Activated naive CD8-positive, alpha-beta T cell treated with anti-CD3 and anti-CD28 coated beads, Interleukin-2, amount 50 U/mL, for 24 hours (primary cell): ENCODE data around the gene GAN.

ENCODE experiments used
- ATAC-seq: fragments of 150-1000 bp; cut with Tn5 transposase; one replicate; pipeline ENCODE4 v1.10.0; 2021
- DNase-seq: peaks from one replicate; pipeline ENCODE4 v3.0.0; 2021
- H3K27ac Mint-ChIP-seq: one replicate; pipeline ENCODE4 v1.8.0; 2021; ENCODE audit warnings: mild to moderate bottlenecking, mixed read lengths
- H3K27me3 Mint-ChIP-seq: one replicate; pipeline ENCODE4 v1.8.0; 2021; ENCODE audit warnings: mixed read lengths
- H3K36me3 Mint-ChIP-seq: one replicate; pipeline ENCODE4 v1.8.0; 2021; ENCODE audit warnings: low read depth, mixed read lengths
- H3K4me1 Mint-ChIP-seq: one replicate; pipeline ENCODE4 v1.8.0; 2021; ENCODE audit warnings: mixed read lengths
- H3K4me3 Mint-ChIP-seq: one replicate; pipeline ENCODE4 v1.8.0; 2021; ENCODE audit warnings: mild to moderate bottlenecking, moderate library complexity, mixed read lengths
- H3K9me3 Mint-ChIP-seq: one replicate; pipeline ENCODE4 v1.8.0; 2021; ENCODE audit warnings: mixed read lengths

The GAN gene, protein sequence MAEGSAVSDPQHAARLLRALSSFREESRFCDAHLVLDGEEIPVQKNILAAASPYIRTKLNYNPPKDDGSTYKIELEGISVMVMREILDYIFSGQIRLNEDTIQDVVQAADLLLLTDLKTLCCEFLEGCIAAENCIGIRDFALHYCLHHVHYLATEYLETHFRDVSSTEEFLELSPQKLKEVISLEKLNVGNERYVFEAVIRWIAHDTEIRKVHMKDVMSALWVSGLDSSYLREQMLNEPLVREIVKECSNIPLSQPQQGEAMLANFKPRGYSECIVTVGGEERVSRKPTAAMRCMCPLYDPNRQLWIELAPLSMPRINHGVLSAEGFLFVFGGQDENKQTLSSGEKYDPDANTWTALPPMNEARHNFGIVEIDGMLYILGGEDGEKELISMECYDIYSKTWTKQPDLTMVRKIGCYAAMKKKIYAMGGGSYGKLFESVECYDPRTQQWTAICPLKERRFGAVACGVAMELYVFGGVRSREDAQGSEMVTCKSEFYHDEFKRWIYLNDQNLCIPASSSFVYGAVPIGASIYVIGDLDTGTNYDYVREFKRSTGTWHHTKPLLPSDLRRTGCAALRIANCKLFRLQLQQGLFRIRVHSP

DNA sequence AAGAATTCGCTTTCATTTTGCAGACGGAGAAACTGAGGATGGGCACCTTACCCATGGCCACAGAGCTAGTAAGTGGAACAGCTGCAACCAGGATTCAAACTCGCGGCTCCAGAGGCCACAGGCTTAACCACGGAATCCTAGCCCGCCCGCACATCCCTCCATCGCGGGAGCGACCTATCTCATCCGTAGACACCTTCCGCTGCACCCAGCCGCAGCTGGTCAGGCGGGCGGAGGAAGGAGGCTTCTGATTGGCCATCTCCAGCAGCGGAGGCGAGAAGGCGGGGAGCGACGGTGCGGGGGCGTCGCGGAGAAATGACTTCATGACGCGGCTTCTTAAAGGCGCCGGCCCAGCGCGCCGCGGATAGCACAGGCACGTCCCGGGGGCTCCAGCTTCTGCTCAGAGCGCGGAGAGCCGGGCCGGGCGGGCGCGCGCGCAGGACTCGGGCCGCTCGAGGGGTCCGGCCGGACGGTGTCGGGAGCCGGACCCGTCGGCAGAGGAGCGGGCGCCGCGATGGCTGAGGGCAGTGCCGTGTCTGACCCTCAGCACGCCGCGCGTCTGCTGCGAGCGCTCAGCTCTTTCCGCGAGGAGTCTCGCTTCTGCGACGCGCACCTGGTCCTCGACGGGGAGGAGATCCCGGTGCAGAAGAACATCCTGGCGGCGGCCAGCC lies at the start of gene GAN:
Gene GAN (plus strand): TSS at position 360 of the 668 bp plus-strand sequence. CDS start 152 bp downstream, at position 512.
- H3K9me3 Mint-ChIP-seq = no peaks in the 10 kb centered on the region
- peaks cover 1% of the 10 kb centered on the region for H3K36me3 Mint-ChIP-seq
- ATAC-seq (peak; percentile 88), DNase-seq (peak; percentile 94)
- H3K27ac Mint-ChIP-seq = peak within 1 kb of the TSS; percentile 86
- H3K27me3 Mint-ChIP-seq = no peaks in the 10 kb centered on the region
- H3K4me1 Mint-ChIP-seq = peaks cover 68% of the 10 kb centered on the region
- H3K4me3 Mint-ChIP-seq = peak within 1 kb of the TSS; percentile 86

- Mint-ChIP-seq H3K9me3 (no peaks in the 10 kb centered on the region), H3K4me3 (no peak overlapping the region), H3K4me1 (no peaks in the 10 kb centered on the region), H3K27me3 (no peaks in the 10 kb centered on the region), H3K27ac (no peak overlapping the region), H3K36me3 (no peaks in the 10 kb centered on the region)
- DNase-seq (no peak), ATAC-seq (no peak)
These were observed 49.7 kb upstream of the GAN start for GRCh38 chr16:81265052-81265451.

DNA sequence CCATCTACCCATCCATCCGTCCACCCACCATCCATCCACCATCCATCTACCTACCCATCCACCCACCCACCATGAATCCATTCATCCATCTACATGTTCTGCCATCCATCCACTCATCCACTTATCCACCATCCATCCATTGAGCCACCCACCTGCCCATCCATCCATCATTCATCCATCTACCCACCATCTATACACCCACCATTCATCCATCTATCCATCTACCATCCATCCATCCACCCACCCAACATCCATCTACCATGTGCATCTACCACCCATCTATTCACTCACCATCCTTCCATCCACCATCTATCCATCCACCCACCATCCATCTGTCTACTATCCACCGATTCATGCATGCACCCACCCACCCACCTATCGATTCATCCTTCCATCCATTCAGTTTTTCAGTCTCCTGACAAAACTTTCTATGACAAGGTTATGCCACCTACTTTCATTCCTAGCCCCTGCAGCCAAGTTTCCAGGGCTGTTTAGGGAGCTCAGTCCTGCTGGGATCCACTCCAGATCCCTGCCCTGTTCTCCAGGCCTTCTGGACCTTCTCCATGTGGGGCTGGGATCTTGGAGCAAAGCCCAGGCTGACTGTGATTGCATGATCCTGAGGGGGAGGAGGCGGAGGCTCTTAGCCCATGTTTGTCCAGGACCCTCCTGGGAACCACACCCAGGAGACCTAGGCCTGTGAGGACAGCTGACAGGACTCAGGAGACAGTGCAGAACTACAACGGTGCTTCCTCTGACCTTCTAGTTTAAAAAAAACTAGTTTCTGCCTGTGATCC lies 48.9 kb upstream of the GAN start:
- no peak overlapping the region for H3K4me3 Mint-ChIP-seq
- no peak for DNase-seq
- H3K4me1 Mint-ChIP-seq = no peaks in the 10 kb centered on the region
- no peaks in the 10 kb centered on the region for H3K27me3 Mint-ChIP-seq
- H3K9me3 Mint-ChIP-seq = no peaks in the 10 kb centered on the region
- H3K36me3 Mint-ChIP-seq = no peaks in the 10 kb centered on the region
- no peak overlapping the region for H3K27ac Mint-ChIP-seq
- no peak for ATAC-seq

- no peak overlapping the region for H3K4me3 Mint-ChIP-seq
- no peaks in the 10 kb centered on the region for H3K4me1 Mint-ChIP-seq
- no peaks in the 10 kb centered on the region for H3K36me3 Mint-ChIP-seq
- H3K9me3 Mint-ChIP-seq = no peaks in the 10 kb centered on the region
- H3K27ac Mint-ChIP-seq = no peak overlapping the region
- ATAC-seq (peak; percentile 76), DNase-seq (peak; percentile 6)
- H3K27me3 Mint-ChIP-seq = no peaks in the 10 kb centered on the region
These were observed 48.1 kb upstream of the GAN start for GRCh38 chr16:81266680-81267095.

DNA sequence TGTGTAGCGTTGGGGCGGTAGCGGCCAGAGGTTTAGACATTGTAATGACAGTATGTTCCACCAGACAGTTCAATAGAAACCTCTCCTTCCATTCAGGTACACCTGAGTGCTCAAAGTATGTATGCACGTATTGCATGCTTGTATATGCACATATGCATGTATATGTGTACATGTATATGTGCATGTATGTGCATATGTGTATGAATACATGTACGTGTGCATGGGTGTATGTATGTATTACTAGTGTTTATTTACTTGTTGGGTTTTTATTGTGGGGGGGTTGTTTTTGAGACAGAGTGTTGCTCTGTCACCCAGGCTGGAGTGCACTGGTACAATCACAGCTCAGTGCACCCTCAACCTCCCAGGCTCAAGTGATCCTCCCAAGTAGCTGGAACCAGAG lies 46.3 kb upstream of the GAN start:
- ATAC-seq (no peak), DNase-seq (no peak)
- Mint-ChIP-seq H3K36me3 (no peaks in the 10 kb centered on the region), H3K27me3 (no peaks in the 10 kb centered on the region), H3K9me3 (no peaks in the 10 kb centered on the region), H3K4me1 (no peaks in the 10 kb centered on the region), H3K27ac (no peak overlapping the region), H3K4me3 (no peak overlapping the region)

DNA sequence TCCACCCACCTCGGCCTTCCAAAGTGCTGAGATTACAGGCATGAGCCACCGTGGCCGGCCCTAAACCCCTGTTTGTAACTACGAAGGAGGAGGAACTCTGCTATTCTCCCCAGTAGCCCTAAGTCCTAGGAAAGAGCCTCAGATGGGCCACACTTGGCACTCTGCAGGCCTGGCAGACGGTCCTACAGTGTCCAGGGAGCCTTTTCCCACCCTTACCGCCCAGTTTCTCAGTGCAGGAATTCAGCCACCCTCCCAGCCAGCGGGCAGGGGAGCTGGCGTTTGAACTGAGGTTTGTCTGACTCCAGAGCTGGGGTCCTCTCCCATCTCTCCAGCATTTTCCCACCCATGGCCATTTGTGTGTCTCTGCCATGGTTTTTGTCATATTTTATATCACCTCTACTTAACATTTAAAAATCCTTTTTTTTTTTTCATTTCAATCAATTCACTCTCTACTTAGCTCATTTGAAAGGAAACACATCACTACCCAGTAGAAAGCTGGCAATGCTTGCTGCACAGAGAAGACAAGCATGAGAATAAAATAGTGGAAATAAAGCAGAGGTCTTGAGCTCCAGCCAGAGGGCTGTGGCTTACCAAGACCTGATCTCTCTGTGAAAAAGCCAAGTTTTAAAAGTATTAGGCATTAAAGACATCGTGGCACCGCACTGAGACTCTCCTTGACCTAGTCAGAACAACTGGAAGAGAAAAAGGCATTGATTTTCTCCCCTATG lies 41.4 kb upstream of the GAN start:
- ATAC-seq = no peak
- Mint-ChIP-seq H3K4me3 (no peak overlapping the region), H3K36me3 (no peaks in the 10 kb centered on the region), H3K27me3 (no peaks in the 10 kb centered on the region), H3K27ac (no peak overlapping the region), H3K4me1 (no peaks in the 10 kb centered on the region), H3K9me3 (no peaks in the 10 kb centered on the region)
- DNase-seq = no peak

DNA sequence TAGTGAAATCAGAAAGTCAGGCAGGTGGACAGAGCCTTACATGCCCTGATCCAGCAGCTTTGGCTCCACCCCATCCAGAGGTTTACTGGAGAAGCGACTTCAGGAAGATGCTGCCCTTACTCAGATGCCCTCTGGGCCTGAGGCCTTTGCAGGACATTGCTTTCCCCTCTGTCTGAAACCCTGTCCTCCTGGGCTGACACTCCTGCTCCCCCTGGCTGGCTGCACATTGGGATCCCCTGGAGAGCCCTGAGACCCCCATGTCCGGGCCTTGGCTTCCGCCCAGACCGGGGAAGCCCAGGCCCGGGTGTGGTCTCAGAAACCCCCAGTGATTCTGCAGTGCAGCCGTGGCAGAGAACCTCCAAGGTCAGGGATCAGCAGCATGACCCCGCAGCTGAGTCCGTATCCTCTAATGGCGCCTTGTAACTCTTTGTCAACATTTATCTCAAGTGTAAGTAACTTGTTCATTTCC lies 39.7 kb upstream of the GAN start:
- DNase-seq (no peak), ATAC-seq (no peak)
- H3K9me3 Mint-ChIP-seq = no peaks in the 10 kb centered on the region
- H3K4me1 Mint-ChIP-seq = no peaks in the 10 kb centered on the region
- H3K4me3 Mint-ChIP-seq = no peak overlapping the region
- no peaks in the 10 kb centered on the region for H3K27me3 Mint-ChIP-seq
- H3K36me3 Mint-ChIP-seq = no peaks in the 10 kb centered on the region
- no peak overlapping the region for H3K27ac Mint-ChIP-seq

DNA sequence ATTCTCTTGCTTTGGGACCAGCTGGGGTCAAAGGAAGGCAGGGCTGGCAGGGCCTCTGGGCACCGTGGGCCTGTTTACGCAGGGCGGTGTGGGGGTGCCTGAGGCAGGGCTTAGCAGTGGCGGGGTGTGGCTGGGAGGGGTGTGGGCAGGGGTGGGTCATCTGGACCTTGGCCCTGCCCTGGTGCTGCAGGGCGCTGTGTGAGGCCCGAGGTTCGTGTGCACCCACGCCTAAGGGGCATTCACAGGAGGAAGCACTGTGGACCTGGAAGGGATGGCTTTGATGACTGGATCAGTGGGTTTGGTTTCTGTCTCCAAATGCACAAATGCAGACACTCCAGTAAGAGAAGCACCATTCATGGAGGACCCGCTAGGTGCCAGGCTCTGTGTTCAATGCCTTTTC lies 39.0 kb upstream of the GAN start:
- no peaks in the 10 kb centered on the region for H3K27me3 Mint-ChIP-seq
- no peaks in the 10 kb centered on the region for H3K9me3 Mint-ChIP-seq
- no peaks in the 10 kb centered on the region for H3K4me1 Mint-ChIP-seq
- ATAC-seq (no peak), DNase-seq (no peak)
- H3K27ac Mint-ChIP-seq = no peak overlapping the region
- H3K4me3 Mint-ChIP-seq = no peak overlapping the region
- H3K36me3 Mint-ChIP-seq = no peaks in the 10 kb centered on the region

GRCh38 chr16:81276323-81276722 lies 38.4 kb upstream of the GAN start:
- Mint-ChIP-seq H3K27me3 (no peaks in the 10 kb centered on the region), H3K4me3 (no peak overlapping the region), H3K27ac (no peak overlapping the region), H3K36me3 (no peaks in the 10 kb centered on the region), H3K4me1 (no peaks in the 10 kb centered on the region), H3K9me3 (no peaks in the 10 kb centered on the region)
- no peak for DNase-seq
- ATAC-seq = no peak

DNA sequence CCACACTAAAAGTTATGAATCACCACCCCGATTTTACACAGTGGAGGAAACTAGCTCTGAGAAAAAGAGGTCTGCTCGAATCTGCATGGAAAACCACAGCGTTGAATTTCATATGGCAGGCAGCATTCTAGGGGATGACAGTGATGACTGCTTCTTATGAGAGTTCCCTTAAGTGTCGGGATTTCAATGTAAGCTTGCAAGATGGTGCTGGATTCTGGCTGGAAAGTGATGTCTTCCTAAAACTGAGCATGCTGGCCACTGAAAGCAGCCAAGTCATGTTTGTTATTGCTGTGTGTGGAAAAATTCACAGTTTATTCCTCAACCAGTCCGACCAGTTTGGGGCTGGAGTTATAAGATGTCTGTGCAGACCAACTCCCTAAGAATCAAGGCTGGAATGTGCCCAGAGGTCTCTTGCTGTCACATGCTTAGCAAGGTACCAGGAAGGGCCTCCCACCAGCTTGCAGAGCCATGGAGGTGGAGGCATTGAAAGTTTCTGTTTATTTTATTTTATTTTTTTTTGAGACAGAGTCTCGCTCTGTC lies 37.2 kb upstream of the GAN start:
- no peak overlapping the region for H3K27ac Mint-ChIP-seq
- ATAC-seq = no peak
- no peaks in the 10 kb centered on the region for H3K27me3 Mint-ChIP-seq
- no peaks in the 10 kb centered on the region for H3K36me3 Mint-ChIP-seq
- DNase-seq = no peak
- no peaks in the 10 kb centered on the region for H3K9me3 Mint-ChIP-seq
- H3K4me1 Mint-ChIP-seq = no peaks in the 10 kb centered on the region
- no peak overlapping the region for H3K4me3 Mint-ChIP-seq

DNA sequence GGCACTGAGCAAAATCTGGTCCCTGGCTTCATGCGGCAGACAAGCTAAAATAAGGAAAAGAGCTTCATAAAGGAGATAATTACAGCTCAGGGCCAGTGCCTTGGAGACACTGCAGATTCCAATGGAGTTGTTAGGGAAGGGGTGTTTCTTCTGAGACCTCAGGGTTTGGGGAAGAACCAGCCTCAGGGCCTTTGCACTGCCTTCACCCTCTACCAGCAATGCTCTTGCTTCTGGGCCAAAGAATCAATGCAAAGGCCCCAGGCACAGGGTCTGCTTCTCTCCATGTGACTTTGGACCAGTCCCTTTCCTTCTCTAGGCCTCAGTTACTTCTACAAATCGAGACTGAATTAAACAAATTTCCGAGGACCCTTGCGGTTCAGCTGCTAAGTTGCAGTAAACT lies 36.2 kb upstream of the GAN start:
- no peak for ATAC-seq
- Mint-ChIP-seq H3K9me3 (no peaks in the 10 kb centered on the region), H3K27ac (no peak overlapping the region), H3K4me1 (no peaks in the 10 kb centered on the region), H3K4me3 (no peak overlapping the region), H3K27me3 (no peaks in the 10 kb centered on the region), H3K36me3 (no peaks in the 10 kb centered on the region)
- no peak for DNase-seq

- no peaks in the 10 kb centered on the region for H3K36me3 Mint-ChIP-seq
- H3K4me3 Mint-ChIP-seq = no peak overlapping the region
- no peaks in the 10 kb centered on the region for H3K4me1 Mint-ChIP-seq
- DNase-seq = no peak
- no peaks in the 10 kb centered on the region for H3K27me3 Mint-ChIP-seq
- no peak for ATAC-seq
- H3K9me3 Mint-ChIP-seq = no peaks in the 10 kb centered on the region
- no peak overlapping the region for H3K27ac Mint-ChIP-seq
These were observed 35.4 kb upstream of the GAN start for GRCh38 chr16:81279392-81279791.

DNA sequence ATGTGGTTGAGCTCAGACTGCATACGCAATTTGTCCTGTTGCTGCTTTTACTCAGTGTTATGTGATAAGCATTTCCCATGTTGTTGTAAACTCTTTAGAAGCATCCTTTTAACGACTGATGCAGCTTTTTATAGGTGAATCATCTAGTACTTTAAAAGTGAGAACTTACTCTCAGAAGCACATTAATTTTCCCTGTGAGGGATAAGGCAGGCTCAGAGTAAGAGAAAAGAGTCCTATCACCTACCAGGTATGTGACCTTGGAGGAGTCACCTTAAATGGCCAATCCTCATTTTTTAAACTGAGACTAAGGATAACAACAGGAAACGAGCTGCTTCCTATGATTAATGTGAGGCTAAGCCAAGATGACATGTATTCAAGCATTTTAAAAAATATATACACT lies 34.4 kb upstream of the GAN start:
- H3K36me3 Mint-ChIP-seq = no peaks in the 10 kb centered on the region
- no peaks in the 10 kb centered on the region for H3K4me1 Mint-ChIP-seq
- no peaks in the 10 kb centered on the region for H3K27me3 Mint-ChIP-seq
- DNase-seq = no peak
- H3K9me3 Mint-ChIP-seq = no peaks in the 10 kb centered on the region
- H3K4me3 Mint-ChIP-seq = no peak overlapping the region
- no peak overlapping the region for H3K27ac Mint-ChIP-seq
- ATAC-seq = no peak

GRCh38 chr16:81283044-81283443 lies 31.7 kb upstream of the GAN start:
- H3K27ac Mint-ChIP-seq = no peak overlapping the region
- H3K27me3 Mint-ChIP-seq = no peaks in the 10 kb centered on the region
- H3K36me3 Mint-ChIP-seq = no peaks in the 10 kb centered on the region
- H3K4me1 Mint-ChIP-seq = no peaks in the 10 kb centered on the region
- DNase-seq (no peak), ATAC-seq (no peak)
- H3K4me3 Mint-ChIP-seq = no peak overlapping the region
- H3K9me3 Mint-ChIP-seq = no peaks in the 10 kb centered on the region
